ENCODE data around the gene OBSCN.

DNA sequence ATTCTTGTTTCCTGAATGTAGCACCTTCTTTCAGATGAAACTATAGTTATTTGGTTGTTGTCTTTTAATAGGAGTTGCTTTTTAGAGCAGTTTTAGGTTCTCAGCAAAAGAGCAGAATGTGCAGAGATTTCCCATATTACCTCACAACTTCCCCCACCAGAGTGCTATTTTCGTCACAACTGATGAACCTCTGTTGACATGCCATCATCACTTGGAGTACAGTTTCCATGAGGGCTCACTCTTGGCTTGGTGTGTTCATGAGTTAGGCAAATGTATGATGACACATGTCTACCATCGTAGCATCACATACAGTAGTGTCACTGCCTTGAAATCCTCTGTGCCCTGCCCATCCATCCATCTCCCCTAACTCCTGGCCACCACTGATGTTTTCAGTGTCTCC lies 38.5 kb upstream of the OBSCN start:
- TF ChIP-seq, protein P1, sequence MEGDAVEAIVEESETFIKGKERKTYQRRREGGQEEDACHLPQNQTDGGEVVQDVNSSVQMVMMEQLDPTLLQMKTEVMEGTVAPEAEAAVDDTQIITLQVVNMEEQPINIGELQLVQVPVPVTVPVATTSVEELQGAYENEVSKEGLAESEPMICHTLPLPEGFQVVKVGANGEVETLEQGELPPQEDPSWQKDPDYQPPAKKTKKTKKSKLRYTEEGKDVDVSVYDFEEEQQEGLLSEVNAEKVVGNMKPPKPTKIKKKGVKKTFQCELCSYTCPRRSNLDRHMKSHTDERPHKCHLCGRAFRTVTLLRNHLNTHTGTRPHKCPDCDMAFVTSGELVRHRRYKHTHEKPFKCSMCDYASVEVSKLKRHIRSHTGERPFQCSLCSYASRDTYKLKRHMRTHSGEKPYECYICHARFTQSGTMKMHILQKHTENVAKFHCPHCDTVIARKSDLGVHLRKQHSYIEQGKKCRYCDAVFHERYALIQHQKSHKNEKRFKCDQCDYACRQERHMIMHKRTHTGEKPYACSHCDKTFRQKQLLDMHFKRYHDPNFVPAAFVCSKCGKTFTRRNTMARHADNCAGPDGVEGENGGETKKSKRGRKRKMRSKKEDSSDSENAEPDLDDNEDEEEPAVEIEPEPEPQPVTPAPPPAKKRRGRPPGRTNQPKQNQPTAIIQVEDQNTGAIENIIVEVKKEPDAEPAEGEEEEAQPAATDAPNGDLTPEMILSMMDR (IDR thresholded peaks at IDR 0.05; ENCODE audit: low read length) = no peak
- TF ChIP-seq EZH2 (IDR thresholded peaks at IDR 0.05; ENCODE audit: borderline replicate concordance, low read length) = no peak
